DOHH2 (cell line): Measurements from ENCODE around the gene C3.
"Not testable (repeated sequence)": the region's sequence is repeated elsewhere in the genome, so short reads cannot be mapped to it uniquely, and the experiment has no call there.

ENCODE experiments used
- H3F3A ChIP-seq: fragments of 200-600 bp; sonication (generic), shearing (Covaris generic); 2 replicates; pipeline ENCODE4 v1.6.0; 2016; ENCODE audit warnings: antibody characterized with exemption, mild to moderate bottlenecking; ENCODE audit not compliant: control insufficient read depth, insufficient read depth
- H3K27ac ChIP-seq: fragments of 200-600 bp; sonication (generic); 2 replicates; pipeline ENCODE4 v1.5.1; 2014; ENCODE audit warnings: low read depth, mild to moderate bottlenecking, low read length, moderate library complexity
- H3K27me3 ChIP-seq: fragments of 200-600 bp; sonication (generic); 2 replicates; pipeline ENCODE4 v1.6.1; 2014; ENCODE audit warnings: mild to moderate bottlenecking, low read length, mixed read lengths; ENCODE audit not compliant: control insufficient read depth
- H3K36me3 ChIP-seq: fragments of 200-600 bp; sonication (generic); 2 replicates; pipeline ENCODE4 v1.6.1; 2014; ENCODE audit warnings: mild to moderate bottlenecking, low read length, moderate library complexity, mixed read lengths; ENCODE audit not compliant: control insufficient read depth
- H3K4me1 ChIP-seq: fragments of 200-600 bp; sonication (generic); 2 replicates; pipeline ENCODE4 v1.6.1; 2014; ENCODE audit warnings: mild to moderate bottlenecking, low read length, mixed read lengths; ENCODE audit not compliant: control insufficient read depth
- H3K4me2 ChIP-seq: fragments of 200-600 bp; sonication (generic); 2 replicates; pipeline ENCODE4 v1.6.0; 2014; ENCODE audit warnings: mild to moderate bottlenecking, low read length, moderate library complexity
- H3K4me3 ChIP-seq: fragments of 200-600 bp; sonication (generic); 2 replicates; pipeline ENCODE4 v1.5.1; 2014; ENCODE audit warnings: mild to moderate bottlenecking, low read length, mixed read lengths
- H3K79me2 ChIP-seq: fragments of 200-600 bp; sonication (generic); 2 replicates; pipeline ENCODE4 v1.6.1; 2014; ENCODE audit warnings: mild to moderate bottlenecking, low read length, mixed read lengths; ENCODE audit not compliant: control insufficient read depth
- H3K9me2 ChIP-seq: fragments of 200-600 bp; sonication (generic); replicated peaks from 2 replicates; pipeline ENCODE4 v1.6.1; 2014; ENCODE audit warnings: mild to moderate bottlenecking, low read length, mixed read lengths; ENCODE audit not compliant: control insufficient read depth
- H3K9me3 ChIP-seq: fragments of 200-600 bp; sonication (generic); 2 replicates; pipeline ENCODE4 v1.6.1; 2014; ENCODE audit warnings: antibody characterized with exemption, low read length, mixed read lengths; ENCODE audit not compliant: control insufficient read depth, insufficient read depth
- H4K20me1 ChIP-seq: fragments of 200-600 bp; sonication (generic); 2 replicates; pipeline ENCODE4 v1.6.0; 2014; ENCODE audit warnings: low read depth, mild to moderate bottlenecking, antibody characterized with exemption, low read length, moderate library complexity; ENCODE audit not compliant: control insufficient read depth, insufficient read depth
- EZH2phosphoT487 ChIP-seq: fragments of 200-600 bp; sonication (generic); IDR thresholded peaks from 2 replicates; pipeline ENCODE4 v1.6.1; 2017; ENCODE audit warnings: borderline replicate concordance, mild to moderate bottlenecking, antibody characterized with exemption, low read length, moderate library complexity, mixed read lengths
- TF ChIP-seq, protein P1 (sequence below): fragments of 200-600 bp; sonication (generic); IDR thresholded peaks from one replicate; pipeline ENCODE4 v1.5.1; 2014; ENCODE audit warnings: antibody characterized with exemption, mild to moderate bottlenecking, low read depth, low read length; ENCODE audit not compliant: poor library complexity, severe bottlenecking

Gene C3

DNA sequence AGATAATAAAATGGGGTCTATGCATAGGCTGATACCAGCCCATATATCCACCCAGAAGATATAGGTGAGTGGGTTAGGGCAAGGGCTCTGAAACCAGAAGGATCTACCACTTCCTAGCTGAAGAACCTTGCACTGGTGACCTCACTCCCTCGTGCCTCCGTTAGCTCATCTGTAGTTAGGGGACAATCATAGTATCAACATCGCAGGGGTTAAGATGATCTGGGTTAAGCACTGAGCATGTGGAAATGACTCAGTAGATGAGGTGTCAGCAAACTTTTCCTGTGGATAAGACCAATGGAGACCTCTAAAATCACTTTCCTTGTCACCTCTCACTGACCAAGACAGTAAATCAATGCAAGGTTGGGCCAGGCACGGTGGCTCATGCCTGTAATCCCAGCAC lies 81.0 kb downstream of the C3 start:
- Histone ChIP-seq H3K36me3 (no peaks in the 10 kb centered on the region), H3K79me2 (no peaks in the 10 kb centered on the region)

DNA sequence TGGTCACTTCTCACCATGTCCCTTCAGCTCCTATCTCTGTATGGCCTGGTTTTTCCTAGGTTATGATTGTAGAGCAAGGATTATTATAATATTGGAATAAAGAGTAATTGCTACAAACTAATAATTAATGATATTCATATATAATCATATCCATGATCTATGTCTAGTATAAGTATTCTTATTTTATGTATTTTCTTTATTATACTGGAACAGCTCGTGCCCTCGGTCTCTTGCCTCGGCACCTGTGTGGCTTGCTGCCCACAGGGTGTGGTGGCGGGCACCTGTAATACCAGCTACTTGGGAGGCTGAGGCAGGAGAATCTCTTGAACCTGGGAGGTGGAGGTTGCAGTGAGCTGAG lies 87.0 kb downstream of the C3 start:
- H3K79me2 ChIP-seq, H3K27me3 ChIP-seq: not testable (repeated sequence)

More for the DNA sequence above, 81.0 kb downstream of the C3 start:
- Histone ChIP-seq H3F3A (no peaks in the 10 kb centered on the region), H4K20me1 (no peaks in the 10 kb centered on the region), H3K4me2 (no peak overlapping the region), H3K4me3 (no peak overlapping the region), H3K27me3 (peaks cover 12% of the 10 kb centered on the region), H3K9me3 (no peaks in the 10 kb centered on the region), H3K9me2 (no peaks in the 10 kb centered on the region), H3K4me1 (peaks cover 8% of the 10 kb centered on the region), H3K27ac (no peak overlapping the region)
- TF ChIP-seq EZH2phosphoT487: no peak
- TF ChIP-seq, protein P1, sequence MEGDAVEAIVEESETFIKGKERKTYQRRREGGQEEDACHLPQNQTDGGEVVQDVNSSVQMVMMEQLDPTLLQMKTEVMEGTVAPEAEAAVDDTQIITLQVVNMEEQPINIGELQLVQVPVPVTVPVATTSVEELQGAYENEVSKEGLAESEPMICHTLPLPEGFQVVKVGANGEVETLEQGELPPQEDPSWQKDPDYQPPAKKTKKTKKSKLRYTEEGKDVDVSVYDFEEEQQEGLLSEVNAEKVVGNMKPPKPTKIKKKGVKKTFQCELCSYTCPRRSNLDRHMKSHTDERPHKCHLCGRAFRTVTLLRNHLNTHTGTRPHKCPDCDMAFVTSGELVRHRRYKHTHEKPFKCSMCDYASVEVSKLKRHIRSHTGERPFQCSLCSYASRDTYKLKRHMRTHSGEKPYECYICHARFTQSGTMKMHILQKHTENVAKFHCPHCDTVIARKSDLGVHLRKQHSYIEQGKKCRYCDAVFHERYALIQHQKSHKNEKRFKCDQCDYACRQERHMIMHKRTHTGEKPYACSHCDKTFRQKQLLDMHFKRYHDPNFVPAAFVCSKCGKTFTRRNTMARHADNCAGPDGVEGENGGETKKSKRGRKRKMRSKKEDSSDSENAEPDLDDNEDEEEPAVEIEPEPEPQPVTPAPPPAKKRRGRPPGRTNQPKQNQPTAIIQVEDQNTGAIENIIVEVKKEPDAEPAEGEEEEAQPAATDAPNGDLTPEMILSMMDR: no peak

DNA sequence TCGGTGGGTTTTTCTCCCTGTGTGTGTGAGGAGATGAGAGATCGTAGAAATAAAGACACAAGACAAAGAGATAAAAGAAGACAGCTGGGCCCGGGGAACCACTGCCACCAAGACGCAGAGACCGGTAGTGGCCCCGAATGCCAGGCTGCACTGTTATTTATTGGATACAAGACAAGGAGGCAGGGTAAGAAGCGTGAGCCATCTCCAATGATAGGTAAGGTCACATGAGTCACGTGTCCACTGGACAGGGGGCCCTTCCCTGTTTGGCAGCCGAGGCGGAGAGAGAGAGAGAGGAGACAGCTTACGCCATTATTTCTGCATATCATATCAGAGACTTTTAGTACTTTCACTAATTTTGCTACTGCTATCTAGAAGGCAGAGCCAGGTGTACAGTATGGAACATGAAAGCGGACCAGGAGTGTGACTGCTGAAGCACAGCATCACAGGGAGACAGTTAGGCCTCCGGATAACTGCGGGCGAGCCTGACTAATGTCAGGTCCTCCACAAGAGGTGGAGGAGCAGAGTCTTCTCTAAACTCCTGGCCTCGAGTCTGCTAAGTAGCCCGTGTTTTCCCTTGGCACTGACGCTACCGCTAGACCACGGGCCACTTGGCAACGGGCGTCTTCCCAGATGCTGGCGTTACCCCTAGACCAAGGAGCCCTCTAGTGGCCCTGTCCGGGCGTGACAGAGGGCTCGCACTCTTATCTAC lies 87.5 kb downstream of the C3 start:
- not testable (repeated sequence) for H3K9me3 ChIP-seq, H3K4me3 ChIP-seq, H4K20me1 ChIP-seq, H3K9me2 ChIP-seq, H3K79me2 ChIP-seq, H3K27me3 ChIP-seq, H3K27ac ChIP-seq, H3F3A ChIP-seq, H3K36me3 ChIP-seq
- Histone ChIP-seq H3K4me1 (peaks cover 29% of the 10 kb centered on the region), H3K4me2 (peak overlapping the region; percentile 30; the same call in 1 of the 2 replicates)
- TF ChIP-seq, protein P1: peak; percentile 51

More for the DNA sequence above, 87.0 kb downstream of the C3 start:
- H3K9me2 ChIP-seq, H3F3A ChIP-seq, H3K9me3 ChIP-seq, H3K36me3 ChIP-seq, H3K27ac ChIP-seq, H3K4me3 ChIP-seq, H3K4me2 ChIP-seq, H4K20me1 ChIP-seq: not testable (repeated sequence)
- peaks cover 29% of the 10 kb centered on the region for H3K4me1 ChIP-seq

DNA sequence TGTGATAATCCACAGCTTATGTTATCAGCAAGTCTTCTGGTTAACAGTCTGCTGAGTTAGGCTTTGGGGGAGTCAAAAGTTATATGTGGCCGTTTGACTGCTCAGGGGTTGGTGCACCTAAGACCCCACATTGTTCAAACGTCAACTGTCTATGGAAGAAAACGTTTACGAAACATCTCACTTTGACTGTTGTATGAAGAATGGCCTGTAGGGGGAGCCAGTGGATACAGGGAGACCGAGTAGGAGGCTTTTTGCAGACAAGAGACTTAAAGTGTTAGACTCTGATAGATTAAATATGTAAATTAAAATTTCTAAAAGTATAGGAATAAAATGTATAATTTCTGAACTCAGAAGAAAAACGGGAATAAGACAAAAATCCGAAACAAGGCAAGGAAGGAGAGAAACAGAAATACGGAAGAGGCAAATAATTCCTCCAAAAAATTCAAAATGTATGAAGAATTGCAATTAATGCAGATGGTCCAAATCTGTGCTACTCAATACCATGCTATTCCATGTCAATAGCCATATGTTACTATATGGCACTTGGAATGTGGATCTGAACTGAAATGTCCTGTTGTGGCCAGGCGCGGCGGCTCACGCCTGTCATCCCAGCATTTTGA lies 88.3 kb downstream of the C3 start:
- Histone ChIP-seq H3F3A (peaks cover 6% of the 10 kb centered on the region; the same call in 1 of the 2 replicates), H3K9me3 (peaks cover 3% of the 10 kb centered on the region), H3K36me3 (no peaks in the 10 kb centered on the region), H4K20me1 (no peaks in the 10 kb centered on the region), H3K27ac (no peak overlapping the region), H3K27me3 (peaks cover 6% of the 10 kb centered on the region), H3K4me3 (no peak overlapping the region), H3K9me2 (no peaks in the 10 kb centered on the region), H3K4me1 (peaks cover 29% of the 10 kb centered on the region), H3K4me2 (peak overlapping the region; percentile 13), H3K79me2 (no peaks in the 10 kb centered on the region)
- TF ChIP-seq EZH2phosphoT487: no peak
- TF ChIP-seq, protein P1: peak; percentile 74
